Body of pancreas (tissue), 4 donors: ENCODE measurements around the gene DNM3.

ENCODE experiments used
- CTCF ChIP-seq, 7 experiments: fragments of 450-650 bp in 4 of 7; fragments of 200-600 bp in 3 of 7; sonication (generic) in 3 of 7; IDR thresholded peaks; one replicate each; pipeline ENCODE4 v1.5.1; 2016 to 2019; ENCODE audit warnings: antibody characterized with exemption in 7 of 7
- POLR2A ChIP-seq, 3 donors: fragments of 450-650 bp; IDR thresholded peaks; one replicate each; pipeline ENCODE4 v1.6.1; 2016; ENCODE audit warnings: antibody characterized with exemption in 3 of 3, mild to moderate bottlenecking in 2 of 3

DNA sequence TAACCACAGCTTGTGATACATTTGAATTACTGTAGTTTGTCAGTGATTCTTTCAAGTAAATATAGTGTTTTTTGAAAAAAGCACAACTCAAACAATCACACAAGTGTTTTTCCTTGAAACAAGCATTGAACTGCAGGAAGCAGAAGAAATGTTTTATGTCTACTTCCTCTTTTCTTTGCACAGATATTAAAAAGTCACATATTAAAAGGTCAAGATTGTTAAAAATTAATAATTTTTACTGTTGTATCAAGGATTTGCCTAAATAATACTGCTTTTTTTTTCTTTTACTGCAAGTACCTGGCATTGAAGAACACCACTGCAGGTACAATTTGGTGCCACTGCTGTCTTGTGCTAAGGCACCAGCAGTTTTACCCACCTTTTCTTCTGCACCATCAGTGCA, 365.0 kb downstream of the DNM3 start:
- TF ChIP-seq CTCF (IDR thresholded peaks at IDR 0.05) = no peak
- no peak for TF ChIP-seq POLR2A (IDR thresholded peaks at IDR 0.05)
